Uterus (tissue), 4 donors: ENCODE results near the gene PLEKHA7. TPM values are rescaled to one million over a fixed set of nuclear protein-coding genes. Genes with fewer than 3 reads are reported as not detected.

Experiments
- DNase-seq, 2 donors: peaks; one replicate each; pipeline ENCODE4 v3.0.0-alpha.2; 2019 to 2020
- H3K27ac ChIP-seq, 2 donors: fragments of 200-600 bp; sonication (generic); 1 replicate in 1 of 2; 2 replicates in 1 of 2; pipeline ENCODE4 v1.5.1; 2016 to 2018
- H3K27me3 ChIP-seq, 2 donors: fragments of 200-600 bp; sonication (generic); one replicate each; pipeline ENCODE4 v1.5.1; 2018 to 2019; ENCODE audit warnings: control low read depth in 1 of 2
- H3K36me3 ChIP-seq, 2 donors: fragments of 200-600 bp; sonication (generic); one replicate each; pipeline ENCODE4 v1.5.1; 2019; ENCODE audit warnings: control low read depth in 1 of 2
- H3K4me1 ChIP-seq, 2 donors: fragments of 200-600 bp; sonication (generic); one replicate each; pipeline ENCODE4 v1.5.1; 2018 to 2019; ENCODE audit warnings: control low read depth in 1 of 2
- H3K4me3 ChIP-seq, 2 donors: fragments of 200-600 bp; sonication (generic); 1 replicate in 1 of 2; 2 replicates in 1 of 2; pipeline ENCODE4 v1.5.1; 2018 to 2019; ENCODE audit warnings: mild to moderate bottlenecking in 1 of 2
- H3K9me3 ChIP-seq, 2 donors: fragments of 200-600 bp; sonication (generic); one replicate each; pipeline ENCODE4 v1.5.1; 2019; ENCODE audit warnings: control low read depth in 1 of 2
- CTCF ChIP-seq, 4 experiments: fragments of 200-600 bp in 2 of 4; fragments of 450-650 bp in 2 of 4; sonication (generic) in 2 of 4; IDR thresholded peaks; one replicate each; pipeline ENCODE4 v1.5.1; 2016 to 2019; ENCODE audit warnings: antibody characterized with exemption in 4 of 4, mild to moderate bottlenecking in 2 of 4, moderate library complexity in 1 of 4
- POLR2A ChIP-seq, 2 donors: fragments of 450-650 bp; IDR thresholded peaks; one replicate each; pipeline ENCODE4 v1.6.1; 2016; ENCODE audit warnings: antibody characterized with exemption in 2 of 2, mild to moderate bottlenecking in 1 of 2, moderate library complexity in 1 of 2
- intact Hi-C: fragments of 100-400 bp; cut with DNase I; formaldehyde crosslinking; loops from one replicate; pipeline ENCODE4 v1.15.1; 2023; ENCODE audit warnings: low total_unique reads
- total RNA-seq, 4 donors: library from RNA; depleted of rRNA in 3 of 4; stranded (reverse); fragments of >200 nt in 3 of 4; gene quantifications; one replicate each; pipeline versions ENCODE4 v1.1.0 to v1.2.4, GENCODE V29; 2014 to 2023
- donor health status: DM: yes; HTN: yes; CAD: no.

Gene PLEKHA7
- total RNA-seq, 4 donors from 2014 or later, result 13.3 to 38.2 (median 26.7) TPM

GRCh38 chr11:16976379-16976778 lies 37.8 kb downstream of the PLEKHA7 start:
- no peak for DNase-seq
- no peaks in the 10 kb centered on the region for H3K27me3 ChIP-seq
- intact Hi-C loops, result no loop called here
- no peak overlapping the region for H3K4me3 ChIP-seq
- no peaks in the 10 kb centered on the region for H3K9me3 ChIP-seq
- H3K27ac ChIP-seq, result no peak overlapping the region
- TF ChIP-seq POLR2A (IDR thresholded peaks at IDR 0.05), result no peak
- no peak for TF ChIP-seq CTCF (IDR thresholded peaks at IDR 0.05)
- H3K4me1 ChIP-seq, result no peaks in the 10 kb centered on the region
- no peaks in the 10 kb centered on the region for H3K36me3 ChIP-seq

GRCh38 chr11:16975906-16976305 lies 38.3 kb downstream of the PLEKHA7 start:
- no peak overlapping the region for H3K4me3 ChIP-seq
- no peak for TF ChIP-seq CTCF (IDR thresholded peaks at IDR 0.05)
- no peak for TF ChIP-seq POLR2A (IDR thresholded peaks at IDR 0.05)
- H3K27ac ChIP-seq, result no peak overlapping the region
- intact Hi-C loops, result no loop called here
- no peaks in the 10 kb centered on the region for H3K27me3 ChIP-seq
- H3K4me1 ChIP-seq, result no peaks in the 10 kb centered on the region
- DNase-seq, result no peak
- no peaks in the 10 kb centered on the region for H3K9me3 ChIP-seq
- H3K36me3 ChIP-seq, result no peaks in the 10 kb centered on the region

GRCh38 chr11:16973338-16973964 lies 40.8 kb downstream of the PLEKHA7 start:
- H3K4me3 ChIP-seq, result no peak overlapping the region
- H3K9me3 ChIP-seq, result no peaks in the 10 kb centered on the region
- no peaks in the 10 kb centered on the region for H3K36me3 ChIP-seq
- H3K27me3 ChIP-seq, result no peaks in the 10 kb centered on the region
- no peak for TF ChIP-seq POLR2A (IDR thresholded peaks at IDR 0.05)
- TF ChIP-seq CTCF (IDR thresholded peaks at IDR 0.05), result no peak
- intact Hi-C loops, result no loop called here
- no peaks in the 10 kb centered on the region for H3K4me1 ChIP-seq
- H3K27ac ChIP-seq, result no peak overlapping the region
- no peak for DNase-seq

- TF ChIP-seq CTCF (IDR thresholded peaks at IDR 0.05), result no peak
- TF ChIP-seq POLR2A (IDR thresholded peaks at IDR 0.05), result no peak
- no peak for DNase-seq
- no peaks in the 10 kb centered on the region for H3K27me3 ChIP-seq
- no peaks in the 10 kb centered on the region for H3K4me1 ChIP-seq
- H3K4me3 ChIP-seq, result no peak overlapping the region
- intact Hi-C loops, result no loop called here
- H3K36me3 ChIP-seq, result no peaks in the 10 kb centered on the region
- no peaks in the 10 kb centered on the region for H3K9me3 ChIP-seq
- H3K27ac ChIP-seq, result no peak overlapping the region
Measured at GRCh38 chr11:16969010-16969999, 44.9 kb downstream of the PLEKHA7 start.

GRCh38 chr11:16968196-16968595 lies 46.0 kb downstream of the PLEKHA7 start:
- intact Hi-C loops, result no loop called here
- no peaks in the 10 kb centered on the region for H3K36me3 ChIP-seq
- no peak for DNase-seq
- no peak for TF ChIP-seq CTCF (IDR thresholded peaks at IDR 0.05)
- TF ChIP-seq POLR2A (IDR thresholded peaks at IDR 0.05), result no peak
- H3K4me1 ChIP-seq, result no peaks in the 10 kb centered on the region
- H3K9me3 ChIP-seq, result no peaks in the 10 kb centered on the region
- H3K4me3 ChIP-seq, result no peak overlapping the region
- no peak overlapping the region for H3K27ac ChIP-seq
- no peaks in the 10 kb centered on the region for H3K27me3 ChIP-seq
